ENCODE measurements around the gene UQCRC1.

GRCh38 chr3:48599077-48599501, 10.4 kb downstream of the UQCRC1 start:
- TF ChIP-seq SUZ12 (IDR thresholded peaks at IDR 0.05; ENCODE audit: extremely low read depth, insufficient read depth, insufficient read length) = no peak
- TF ChIP-seq ZNF274 (IDR thresholded peaks at IDR 0.05; ENCODE audit: low read depth, low read length) = no peak
- TF ChIP-seq YY1 (IDR thresholded peaks at IDR 0.05; ENCODE audit: insufficient read depth, insufficient read length) = no peak
